ENCODE results near the gene MAP3K20. TPM values are rescaled to one million over a fixed set of nuclear protein-coding genes. Genes with fewer than 3 reads are reported as not detected.
"Not testable (repeated sequence)": the region's sequence is repeated elsewhere in the genome, so short reads cannot be mapped to it uniquely, and the experiment has no call there.

The MAP3K20 gene
- total RNA-seq, 1 experiment from 2014 or later = 23.1 TPM

DNA sequence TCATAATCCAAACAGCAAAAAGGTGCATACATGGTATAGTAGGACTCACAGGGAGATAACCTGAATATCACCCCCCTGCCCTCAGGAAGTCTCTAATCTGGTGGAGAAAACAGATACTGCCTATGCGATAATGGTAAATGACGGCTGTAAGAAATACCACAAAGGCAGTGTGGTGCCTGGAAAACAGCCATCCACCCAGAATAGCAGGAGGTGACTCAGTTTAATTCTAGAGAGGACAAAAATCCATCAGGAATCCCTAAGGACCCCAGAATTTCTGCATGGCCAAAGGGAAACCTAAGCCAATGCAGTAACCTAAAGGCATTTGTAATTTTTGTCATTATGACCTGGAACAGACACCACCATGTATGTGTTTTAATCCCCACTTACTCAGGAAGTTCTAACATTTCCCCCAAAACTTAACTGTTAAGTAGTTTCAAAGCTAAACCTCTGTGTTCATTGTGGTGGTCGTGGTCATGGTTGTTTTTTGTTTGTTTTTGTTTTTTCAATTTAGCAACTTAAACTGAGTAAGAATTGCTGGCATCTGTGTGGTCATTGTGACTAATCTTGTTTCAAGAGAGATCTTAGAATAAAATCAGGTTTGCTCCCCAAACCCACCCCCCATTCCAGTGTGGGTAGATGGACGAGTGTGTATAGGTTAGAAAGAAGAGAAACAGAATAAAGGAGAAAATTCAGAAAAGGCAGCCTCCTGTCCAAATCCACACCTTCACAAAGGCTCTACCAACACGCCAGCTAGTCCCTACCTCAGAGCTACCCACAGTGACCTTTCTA is 157.5 kb downstream of the MAP3K20 start:
- peak; percentile 25 for DNase-seq (ENCODE audit: low read depth)

DNA sequence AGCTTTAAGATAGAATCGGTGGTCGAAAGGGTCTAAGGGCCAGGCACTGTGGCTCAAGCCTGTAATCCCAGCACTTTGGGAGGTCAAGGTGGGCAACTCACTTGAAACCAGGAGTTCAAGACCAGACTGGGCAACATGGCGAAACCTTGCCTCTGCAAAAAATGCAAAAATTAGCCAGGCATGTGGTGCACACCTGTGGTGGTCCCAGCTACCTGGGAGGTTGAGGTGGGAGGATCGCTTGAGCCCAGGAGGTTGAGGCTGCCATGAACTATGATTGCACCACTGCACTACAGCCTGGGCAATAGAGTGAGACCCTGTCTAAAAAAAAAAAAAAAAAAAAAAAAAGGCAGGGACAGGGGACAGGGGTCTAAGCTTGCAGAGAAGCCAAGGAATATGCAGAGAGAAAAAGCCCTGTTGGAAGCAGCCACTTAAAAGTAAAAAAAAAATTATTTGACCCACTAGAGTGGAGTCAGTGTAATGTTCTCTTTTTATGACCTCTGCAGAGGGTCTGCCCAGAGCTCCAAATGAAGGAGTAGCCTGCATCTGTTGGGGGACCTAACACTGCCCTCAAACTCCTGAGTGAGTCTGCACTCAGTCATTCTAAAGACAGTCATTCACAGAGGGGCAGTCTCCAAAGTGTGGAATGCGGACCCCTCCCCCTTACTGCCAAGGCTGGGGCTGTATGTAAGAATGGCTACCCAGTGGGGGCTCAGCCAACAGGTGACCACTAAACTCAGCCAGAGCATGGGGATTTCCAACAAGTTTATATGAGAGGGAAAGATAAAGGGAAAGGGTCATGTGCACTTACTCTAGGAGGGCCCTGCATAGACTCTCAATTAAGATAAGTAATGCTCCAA is 160.5 kb downstream of the MAP3K20 start:
- no peak for DNase-seq (ENCODE audit: low read depth)

DNA sequence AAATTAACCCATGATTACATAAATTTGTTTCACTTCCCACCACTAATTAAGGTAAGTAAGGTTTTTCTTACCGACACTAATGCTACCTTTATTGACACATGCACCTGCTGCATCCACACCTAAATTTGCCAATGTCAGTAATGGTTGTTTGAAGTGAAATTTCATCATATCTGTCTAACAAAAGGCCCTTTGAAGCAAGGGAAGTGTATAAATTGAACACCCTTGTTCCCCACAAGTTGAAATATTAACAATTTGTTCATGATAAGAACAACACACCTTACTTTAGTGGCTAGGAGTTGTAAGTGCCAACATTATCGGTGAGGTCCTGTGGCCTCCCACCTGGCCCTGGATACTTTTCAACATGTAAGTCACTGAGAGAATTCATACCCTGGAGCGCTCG is 162.7 kb downstream of the MAP3K20 start:
- no peak for DNase-seq (ENCODE audit: low read depth)

DNA sequence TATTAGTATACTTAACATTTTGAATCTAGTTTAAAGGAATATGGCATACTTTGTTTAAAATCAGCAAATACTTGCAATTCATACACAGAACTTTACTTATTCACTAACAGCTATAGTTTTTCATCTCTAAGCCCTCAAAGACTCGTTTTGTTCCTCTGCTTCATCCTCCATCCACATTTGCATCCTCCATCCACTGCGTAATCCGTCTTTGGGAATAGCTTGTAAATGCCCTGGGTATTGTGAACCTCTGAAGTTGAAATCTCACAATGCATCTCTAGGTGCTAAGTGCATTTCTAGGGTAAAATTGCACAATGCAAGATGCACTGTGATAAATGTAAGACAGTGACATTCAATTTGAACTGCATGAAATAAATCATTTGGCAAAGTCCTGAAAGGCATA is 163.2 kb downstream of the MAP3K20 start:
- DNase-seq (ENCODE audit: low read depth) = no peak

DNA sequence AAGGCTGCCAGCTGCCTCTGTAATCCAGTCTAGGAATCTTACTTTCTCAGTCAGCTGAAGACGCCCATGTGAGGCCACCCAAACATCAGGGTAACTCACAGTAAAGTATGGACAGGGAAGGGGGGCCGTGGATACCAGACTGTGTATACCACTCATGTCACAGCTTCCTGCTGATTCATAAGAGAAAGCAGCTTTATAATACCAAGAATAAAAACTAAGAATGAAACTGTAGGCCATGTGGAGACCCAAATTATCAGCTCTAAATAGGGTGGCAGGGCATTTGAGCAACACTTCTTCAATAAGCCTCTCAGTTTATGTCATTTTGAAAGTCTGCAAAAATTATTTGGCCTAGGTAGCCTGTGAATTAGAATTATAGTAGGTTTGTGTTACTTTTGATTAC is 164.0 kb downstream of the MAP3K20 start:
- DNase-seq (ENCODE audit: low read depth) = no peak

DNA sequence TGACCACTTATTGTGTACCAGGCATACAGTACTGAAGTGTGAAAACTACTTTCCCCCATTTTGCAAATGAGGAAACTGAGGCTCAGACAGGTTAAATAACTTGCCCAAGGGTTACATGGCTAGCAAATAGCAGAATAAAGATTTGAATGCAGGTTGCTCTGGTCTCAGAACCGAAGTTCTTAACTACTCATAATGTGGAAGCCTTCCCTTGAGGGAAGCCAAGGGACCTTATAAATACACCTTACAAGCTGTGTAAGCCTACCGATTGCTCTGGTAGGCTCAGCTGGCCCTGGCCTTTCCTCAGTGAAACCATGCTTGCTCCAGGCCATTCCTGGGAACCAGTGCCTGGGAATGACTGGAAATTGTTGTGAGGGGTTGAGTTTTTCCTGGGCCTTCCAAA is 164.4 kb downstream of the MAP3K20 start:
- DNase-seq (ENCODE audit: low read depth) = no peak

DNA sequence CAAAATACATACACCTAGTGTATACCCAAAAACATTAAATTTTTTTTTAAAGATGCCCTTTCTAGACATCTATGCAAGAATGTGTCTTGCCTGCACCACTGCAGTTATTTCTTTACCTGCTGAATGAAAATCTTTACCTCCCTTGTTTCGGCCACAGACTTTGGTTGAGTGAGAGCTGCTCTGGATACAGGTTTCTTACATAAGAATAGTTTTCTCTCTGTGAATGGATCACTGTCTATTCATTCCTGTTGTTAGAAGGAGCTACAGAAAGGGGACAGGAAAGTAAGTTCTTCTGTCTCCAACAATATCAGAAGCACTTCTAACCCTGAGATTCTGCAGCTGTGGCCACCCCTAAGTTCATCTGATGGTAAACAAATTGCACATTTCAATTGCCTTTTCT is 166.0 kb downstream of the MAP3K20 start:
- no peak for DNase-seq (ENCODE audit: low read depth)

DNA sequence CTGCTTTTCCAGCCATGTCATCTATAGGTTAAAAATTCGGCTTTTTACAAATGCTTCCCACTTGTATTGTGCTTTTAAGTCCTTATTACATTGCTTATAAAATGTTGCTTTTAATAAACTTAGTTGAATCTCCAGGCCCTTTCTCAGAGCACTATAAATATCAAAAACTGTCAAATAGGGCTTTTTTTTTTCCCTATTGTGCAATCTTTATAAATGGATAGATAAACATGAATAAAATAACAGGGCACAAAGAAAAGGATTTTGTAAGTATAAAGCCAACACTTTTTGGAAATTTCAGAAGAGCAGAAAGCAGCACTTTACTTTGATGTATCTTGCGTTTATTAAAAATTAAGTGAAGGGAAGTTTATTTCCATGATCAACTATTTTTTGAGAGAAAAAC is 171.5 kb downstream of the MAP3K20 start:
- DNase-seq (ENCODE audit: low read depth) = no peak

DNA sequence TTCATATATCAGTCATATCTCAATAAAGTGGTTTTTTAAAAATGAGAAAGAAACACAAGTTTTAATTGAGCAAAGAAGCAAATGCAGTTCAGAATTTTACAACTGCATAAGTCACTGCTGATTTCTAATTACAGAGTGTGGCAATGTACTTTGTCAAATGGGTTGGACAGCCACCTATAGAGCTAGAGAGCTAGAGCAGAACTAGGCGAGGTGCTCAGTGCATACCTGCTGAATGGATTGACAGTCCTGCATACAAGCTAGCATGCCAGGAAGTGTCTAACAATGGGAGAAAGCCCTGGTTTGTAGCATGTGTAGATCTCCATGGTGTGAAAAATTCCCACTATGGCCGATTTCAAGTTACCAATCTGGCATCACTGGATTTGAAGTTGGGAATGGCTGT is 172.7 kb downstream of the MAP3K20 start:
- DNase-seq (ENCODE audit: low read depth) = no peak

DNA sequence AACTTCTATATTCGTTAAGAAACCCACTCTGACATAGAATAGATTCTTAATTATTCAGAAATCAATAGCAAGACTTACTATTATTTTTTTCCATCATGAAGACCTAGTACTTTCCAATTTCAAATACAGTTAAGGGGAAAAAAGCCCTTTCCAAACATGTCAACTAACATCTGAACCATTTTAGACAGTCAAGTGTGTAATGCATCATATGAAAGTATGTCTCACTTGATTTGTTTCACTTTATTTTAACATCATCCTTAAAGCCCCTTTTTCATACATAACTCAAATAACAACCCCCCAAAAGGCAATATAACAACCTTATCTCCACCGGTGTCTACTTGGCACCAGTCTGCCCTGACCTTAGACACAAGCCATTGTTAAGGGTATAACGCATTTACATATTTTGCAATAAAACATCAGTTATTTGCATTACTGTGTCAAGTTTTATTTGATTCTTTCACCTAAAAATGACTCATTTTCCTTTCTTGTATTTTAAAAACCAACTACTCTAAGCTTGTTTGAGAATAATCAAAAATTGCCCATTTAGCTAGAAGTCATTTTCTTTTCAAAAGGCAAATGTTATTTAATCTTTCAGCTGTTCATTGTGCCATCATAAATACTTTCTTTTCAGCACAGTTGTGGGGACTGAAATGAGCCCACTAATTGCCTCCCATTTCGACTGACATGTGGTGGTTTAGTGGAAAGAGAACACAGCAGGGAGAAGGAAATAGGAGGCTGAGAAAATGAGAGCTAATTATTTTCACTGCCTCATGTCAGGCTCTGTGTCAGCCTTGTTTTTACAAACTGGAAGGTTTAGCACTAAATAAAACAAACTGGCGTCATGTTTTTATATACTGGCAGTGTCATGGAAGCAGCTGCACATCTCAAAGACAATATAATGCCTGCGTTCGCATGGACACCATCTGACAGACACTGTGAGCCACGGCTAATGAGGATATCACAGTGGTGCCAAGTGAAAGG is 174.3 kb downstream of the MAP3K20 start:
- peak; percentile 3 for DNase-seq (ENCODE audit: low read depth)

DNA sequence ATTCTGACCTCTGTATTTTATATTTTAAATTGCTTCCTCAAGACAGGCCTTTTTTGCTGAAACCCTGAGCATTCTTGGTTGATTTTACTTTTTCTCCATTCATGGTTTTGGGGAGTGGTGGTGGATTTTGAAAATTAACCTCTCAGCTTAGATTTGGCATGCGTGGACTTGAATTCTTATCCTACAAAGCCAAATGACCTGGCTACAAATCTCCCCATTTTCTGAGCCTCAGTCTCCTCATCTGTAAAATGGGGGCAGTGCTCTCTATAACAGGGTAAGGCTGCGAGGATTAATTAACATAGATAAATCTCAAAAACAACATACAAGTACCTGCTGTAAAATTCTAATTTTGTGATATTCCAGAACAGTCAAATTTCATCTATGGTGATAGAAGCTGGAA is 175.6 kb downstream of the MAP3K20 start:
- no peak for DNase-seq (ENCODE audit: low read depth)

DNA sequence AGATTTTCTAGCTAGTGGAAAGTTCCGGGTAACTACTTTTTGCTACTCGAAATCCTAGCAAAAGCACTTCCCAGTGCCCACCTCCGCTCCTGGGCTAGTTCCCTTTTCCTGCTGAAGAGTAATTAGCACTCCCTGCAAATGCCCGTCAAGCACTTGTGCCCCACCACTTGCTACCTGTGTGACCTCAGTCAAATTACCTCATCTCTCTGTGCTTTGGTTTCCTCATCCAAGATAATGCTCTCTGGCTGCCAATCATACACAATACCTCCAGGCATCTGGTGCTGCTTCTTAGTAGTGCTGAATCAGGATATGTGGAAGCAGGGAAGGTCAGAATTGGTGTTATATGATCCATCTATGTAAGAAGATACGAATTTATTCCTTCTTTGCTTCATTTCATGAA is 176.9 kb downstream of the MAP3K20 start:
- DNase-seq (ENCODE audit: low read depth) = no peak

DNA sequence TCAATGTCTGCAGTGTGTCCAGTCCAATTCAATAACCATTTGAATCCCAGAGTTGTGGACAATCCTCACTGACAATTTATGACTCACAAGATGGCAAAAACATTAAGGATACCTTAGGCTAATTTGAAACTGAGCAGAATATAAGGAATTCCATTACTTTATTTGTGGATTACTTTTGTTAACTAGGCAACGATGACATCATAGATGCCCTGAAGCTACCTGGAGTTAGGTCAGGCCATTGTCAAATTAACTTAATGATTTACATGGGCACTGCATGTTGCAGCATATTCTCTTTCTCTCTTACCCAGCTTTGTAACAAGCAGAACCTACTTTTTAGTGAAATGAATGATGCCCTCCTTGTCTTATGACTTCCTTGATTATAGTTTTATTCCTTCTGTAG is 179.0 kb downstream of the MAP3K20 start:
- DNase-seq (ENCODE audit: low read depth) = peak; percentile 89

DNA sequence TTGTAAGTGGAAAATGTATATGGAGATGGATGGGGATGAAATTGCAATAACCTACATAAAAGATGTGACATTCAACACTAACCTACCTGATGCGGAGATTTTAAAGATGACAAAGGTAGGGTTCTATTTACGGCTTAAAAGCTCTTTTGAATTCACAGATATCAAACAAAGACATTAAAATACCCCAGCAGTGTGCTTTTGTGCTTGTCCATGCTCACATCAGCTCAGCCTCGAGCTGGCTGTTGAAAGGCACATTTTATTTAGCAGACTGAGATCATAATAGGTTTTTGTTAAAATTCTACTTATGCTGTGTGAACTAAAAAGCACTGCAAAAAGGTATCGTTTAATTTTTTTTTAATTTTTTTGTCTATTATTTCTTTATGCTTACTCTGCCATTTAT is 183.1 kb downstream of the MAP3K20 start:
- DNase-seq (ENCODE audit: low read depth) = no peak

DNA sequence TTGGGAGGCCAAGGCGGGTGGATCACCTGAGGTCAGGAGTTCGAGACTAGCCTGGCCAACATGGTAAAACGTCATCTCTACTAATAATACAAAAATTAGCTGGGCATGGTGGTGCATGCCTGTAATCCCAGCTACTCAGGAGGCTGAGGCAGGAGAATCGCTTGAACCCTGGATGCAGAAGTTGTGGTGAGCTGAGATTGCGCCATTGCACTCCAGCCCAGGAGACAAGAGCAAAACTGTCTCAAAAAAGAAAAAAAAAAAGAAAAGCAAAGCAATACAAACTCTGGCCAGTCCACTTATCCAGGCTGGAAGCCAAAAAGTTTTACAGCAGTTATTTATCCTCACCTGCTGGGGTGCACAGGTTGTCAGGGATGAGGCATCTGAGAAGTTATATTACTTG is 186.7 kb downstream of the MAP3K20 start:
- DNase-seq (ENCODE audit: low read depth) = not testable (repeated sequence)

DNA sequence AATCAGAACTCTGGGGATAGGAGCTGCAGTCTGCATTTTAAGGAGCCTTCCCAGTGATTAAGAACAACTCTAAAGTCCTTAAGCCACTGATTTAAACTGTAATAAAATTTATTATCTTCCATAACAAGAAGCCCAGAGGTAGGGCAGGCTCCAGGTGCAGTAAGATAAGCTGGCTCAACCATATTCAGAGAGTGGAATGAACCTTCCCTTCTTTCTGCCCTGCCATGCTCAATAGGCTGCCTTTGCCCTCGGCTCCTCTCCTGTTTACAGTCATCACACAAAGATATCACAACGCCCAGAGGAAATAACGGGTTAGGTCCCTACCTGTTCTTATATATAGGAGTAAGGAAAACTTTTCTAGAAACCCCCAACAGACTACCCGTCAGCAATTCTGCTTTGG is 188.5 kb downstream of the MAP3K20 start:
- DNase-seq (ENCODE audit: low read depth) = no peak

DNA sequence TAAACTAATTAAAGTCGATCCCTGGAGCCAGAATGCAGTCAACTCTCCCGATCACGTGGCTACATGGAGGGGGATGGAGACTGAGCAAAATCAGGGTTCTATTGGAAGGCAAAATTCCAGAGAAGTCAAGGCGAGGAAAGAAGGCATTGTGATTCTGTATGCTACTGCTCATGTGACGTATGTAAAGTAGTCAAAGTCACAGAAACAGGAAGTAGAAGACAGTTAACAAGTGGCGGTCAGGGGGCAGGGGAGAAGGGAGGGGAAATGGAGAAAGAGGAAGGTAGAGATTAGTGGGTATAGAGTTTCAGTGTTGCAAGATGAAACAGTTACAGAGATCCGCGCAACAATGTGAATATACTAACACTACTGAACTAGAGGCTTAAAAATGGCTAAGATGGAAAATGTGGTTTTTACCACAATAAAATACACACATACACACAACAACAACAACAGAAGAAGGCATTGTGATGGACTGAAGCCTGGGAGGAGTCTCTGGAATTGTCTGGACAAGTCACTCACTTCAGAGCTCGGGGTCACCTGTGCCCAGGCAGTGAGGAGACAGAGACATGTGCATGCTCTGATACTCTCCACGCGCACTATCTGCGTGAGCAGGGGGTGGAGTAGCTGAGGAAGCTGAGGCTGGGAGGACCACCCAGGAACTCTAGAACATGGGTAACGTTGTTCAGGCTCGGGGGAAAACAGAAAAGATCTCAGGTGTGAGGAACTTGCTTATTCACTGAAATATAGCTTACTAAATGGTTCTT is 189.1 kb downstream of the MAP3K20 start:
- no peak for DNase-seq (ENCODE audit: low read depth)

DNA sequence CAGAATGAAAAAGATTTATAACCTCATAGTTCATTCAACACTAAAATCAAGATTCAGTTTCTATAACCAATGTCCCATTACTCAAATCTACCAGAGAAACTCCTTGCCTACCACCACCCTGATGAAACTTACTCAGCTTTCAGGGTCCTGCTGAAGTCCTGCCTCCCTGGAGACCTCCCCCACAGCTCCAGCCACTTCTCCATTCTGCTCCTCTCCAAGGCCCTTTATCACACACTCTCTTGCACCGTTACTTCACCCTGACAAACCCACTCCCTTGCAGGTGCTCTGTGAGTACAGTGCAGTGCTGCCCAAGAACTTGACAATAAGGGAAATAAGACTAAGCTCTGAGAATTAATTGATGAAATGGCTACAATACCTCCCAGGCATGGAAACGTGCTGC is 195.5 kb downstream of the MAP3K20 start:
- DNase-seq (ENCODE audit: low read depth) = no peak

DNA sequence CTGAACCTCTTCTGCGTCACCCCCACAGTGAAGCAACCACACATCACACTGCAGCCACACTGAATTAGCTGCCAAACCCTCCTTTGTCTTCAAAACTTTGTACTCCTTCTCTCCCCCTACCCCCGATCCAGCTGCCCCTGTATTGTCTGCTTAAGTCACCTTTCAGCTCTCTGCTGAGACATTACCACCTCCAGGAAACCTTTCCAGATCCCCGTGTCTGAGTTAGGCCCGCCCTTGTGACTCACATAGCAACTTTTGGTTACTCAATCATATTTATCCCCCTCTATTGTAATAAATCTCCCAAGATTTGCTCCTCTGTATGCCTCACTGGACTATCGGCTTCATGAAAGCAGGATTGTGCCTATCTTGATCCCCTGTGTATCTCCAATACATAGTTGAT is 196.2 kb downstream of the MAP3K20 start:
- peak; percentile 20 for DNase-seq (ENCODE audit: low read depth)

DNA sequence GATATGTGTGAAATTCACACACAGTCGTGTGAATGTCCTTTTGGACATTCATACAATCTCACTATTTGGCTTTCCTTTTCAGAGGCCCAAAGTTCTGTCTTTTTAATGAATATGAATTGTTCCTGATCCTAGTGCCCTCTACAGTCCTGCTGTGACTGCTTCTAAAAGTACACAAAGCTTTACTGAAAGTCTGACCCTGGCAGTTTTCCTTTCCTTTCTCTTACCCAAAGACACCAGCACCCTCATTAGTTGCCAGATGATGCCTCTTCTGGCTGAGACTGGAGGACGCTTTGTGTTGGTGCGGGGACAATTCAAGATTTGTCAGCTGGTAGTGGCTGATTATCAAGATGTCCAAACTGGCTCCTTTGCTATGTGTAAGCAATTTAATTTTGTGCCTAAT is 197.2 kb downstream of the MAP3K20 start:
- DNase-seq (ENCODE audit: low read depth) = no peak
